ENCODE results near the gene PEX16. TPM values are rescaled to one million over a fixed set of nuclear protein-coding genes. Genes with fewer than 3 reads are reported as not detected.

PEX16 gene
- total RNA-seq, 2 donors from 2014 or later: 30.0 to 44.9 TPM

DNA sequence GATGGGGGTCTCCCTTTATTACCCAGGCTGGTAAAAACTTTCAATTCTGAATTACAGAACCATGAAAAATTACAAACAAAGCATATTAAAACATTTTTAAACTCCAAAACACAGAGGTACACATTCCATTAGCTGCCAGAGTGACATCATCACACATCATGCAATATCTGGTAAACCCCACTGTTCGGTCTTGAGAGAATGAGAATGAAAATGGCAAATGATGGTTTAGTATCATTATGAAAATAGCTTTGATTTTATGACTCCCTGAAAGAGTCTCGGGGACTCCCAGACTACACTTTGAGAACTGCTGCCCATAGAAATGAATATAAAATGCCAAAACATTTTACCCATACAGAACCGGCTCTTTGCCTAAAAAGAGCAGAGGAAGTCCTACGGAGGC is 23.6 kb upstream of the PEX16 start:
- H3K36me3 ChIP-seq: no peaks in the 10 kb centered on the region

DNA sequence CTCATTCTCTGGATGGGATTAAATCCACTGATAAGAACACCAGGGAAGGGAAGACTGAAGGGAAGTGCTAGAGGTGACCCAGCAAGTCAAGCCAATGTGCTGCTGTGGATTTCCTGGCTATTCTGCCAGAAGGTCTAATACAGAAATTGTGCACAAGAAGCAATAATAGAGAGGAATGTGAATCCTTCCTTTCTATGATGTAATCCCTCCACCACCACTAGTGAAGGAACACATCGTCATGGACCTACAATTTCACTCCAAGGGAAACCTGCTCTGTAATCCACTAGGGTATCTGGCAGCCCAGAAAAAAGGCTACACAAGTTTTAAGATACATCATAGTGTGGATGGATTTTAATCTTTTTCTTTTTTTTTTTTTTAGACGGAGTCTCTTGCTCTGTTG is 22.2 kb upstream of the PEX16 start:
- no peaks in the 10 kb centered on the region for H3K36me3 ChIP-seq
- H3K9ac ChIP-seq (ENCODE audit: low read depth in 2 of 2, low read length in 2 of 2): no peak overlapping the region
- H3K4me1 ChIP-seq: no peaks in the 10 kb centered on the region
- no peak for TF ChIP-seq CTCF (IDR thresholded peaks at IDR 0.05)
- H3K9me3 ChIP-seq: no peaks in the 10 kb centered on the region
- no peaks in the 10 kb centered on the region for H3K27me3 ChIP-seq
- no peak overlapping the region for H3K4me3 ChIP-seq
- no peak overlapping the region for H3K27ac ChIP-seq
- intact Hi-C loops (cut with DNase I): no loop called here
- no peak for DNase-seq

More for the DNA sequence above, 23.6 kb upstream of the PEX16 start:
- H3K27me3 ChIP-seq: no peaks in the 10 kb centered on the region
- H3K4me3 ChIP-seq: no peak overlapping the region
- no peaks in the 10 kb centered on the region for H3K9me3 ChIP-seq
- no peak for TF ChIP-seq CTCF (IDR thresholded peaks at IDR 0.05)
- intact Hi-C loops (cut with DNase I): no loop called here
- no peak overlapping the region for H3K27ac ChIP-seq
- H3K4me1 ChIP-seq: no peaks in the 10 kb centered on the region
- DNase-seq: no peak
- H3K9ac ChIP-seq (ENCODE audit: low read depth in 2 of 2, low read length in 2 of 2): no peak overlapping the region

DNA sequence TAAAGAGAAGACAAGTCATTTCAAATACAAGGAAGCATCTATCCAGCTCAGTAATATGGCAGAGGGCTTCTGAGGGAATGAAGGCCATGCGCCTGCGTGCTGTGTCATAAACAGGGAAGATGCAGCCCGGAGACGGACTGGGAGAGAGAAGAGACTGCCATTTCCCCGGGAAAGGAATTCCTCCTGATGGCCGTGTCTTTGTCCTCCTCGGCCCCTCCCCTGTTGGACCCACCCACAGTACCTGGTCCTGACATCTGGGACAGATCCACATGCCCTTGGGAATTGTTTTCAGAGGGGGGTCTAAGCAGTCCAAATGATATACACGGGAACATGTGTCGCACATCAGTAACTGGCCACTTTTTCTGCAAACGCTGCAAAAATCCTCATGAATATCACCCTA is 20.2 kb upstream of the PEX16 start:
- H3K27me3 ChIP-seq: no peaks in the 10 kb centered on the region
- no peak overlapping the region for H3K27ac ChIP-seq
- no peaks in the 10 kb centered on the region for H3K9me3 ChIP-seq
- DNase-seq: no peak
- H3K9ac ChIP-seq (ENCODE audit: low read depth in 2 of 2, low read length in 2 of 2): no peak overlapping the region
- TF ChIP-seq CTCF (IDR thresholded peaks at IDR 0.05): no peak
- intact Hi-C loops (cut with DNase I): no loop called here
- no peak overlapping the region for H3K4me3 ChIP-seq
- no peaks in the 10 kb centered on the region for H3K36me3 ChIP-seq
- H3K4me1 ChIP-seq: no peaks in the 10 kb centered on the region

- H3K4me3 ChIP-seq: no peak overlapping the region
- intact Hi-C loops (cut with DNase I): no loop called here
- no peaks in the 10 kb centered on the region for H3K9me3 ChIP-seq
- no peaks in the 10 kb centered on the region for H3K4me1 ChIP-seq
- TF ChIP-seq CTCF (IDR thresholded peaks at IDR 0.05): no peak
- no peaks in the 10 kb centered on the region for H3K27me3 ChIP-seq
- no peak overlapping the region for H3K9ac ChIP-seq (ENCODE audit: low read depth in 2 of 2, low read length in 2 of 2)
- H3K27ac ChIP-seq: no peak overlapping the region
- DNase-seq: no peak
- no peaks in the 10 kb centered on the region for H3K36me3 ChIP-seq
Measured at GRCh38 chr11:45936511-45937054, 18.9 kb upstream of the PEX16 start.

GRCh38 chr11:45935349-45936064 is 17.8 kb upstream of the PEX16 start:
- Histone ChIP-seq H3K9ac (ENCODE audit: low read depth in 2 of 2, low read length in 2 of 2) (no peak overlapping the region), H3K4me1 (no peaks in the 10 kb centered on the region), H3K4me3 (no peak overlapping the region), H3K36me3 (no peaks in the 10 kb centered on the region), H3K27ac (no peak overlapping the region), H3K9me3 (no peaks in the 10 kb centered on the region), H3K27me3 (no peaks in the 10 kb centered on the region)
- no peak for DNase-seq
- intact Hi-C loops (cut with DNase I): no loop called here
- no peak for TF ChIP-seq CTCF (IDR thresholded peaks at IDR 0.05)
